WERI-Rb-1 (cell line): ENCODE measurements around the gene GPR78.
A peak's percentile ranks its signal among the peaks of the same experiment; 100 is the strongest.

Experiments used
- DNase-seq: peaks from one replicate; pipeline ENCODE4 v3.0.0-alpha.2; 2020
- H3K27ac ChIP-seq: fragments of 250-450 bp; sonication (Bioruptor Pico); 2 replicates; pipeline ENCODE4 v1.5.1; 2020; ENCODE audit warnings: mild to moderate bottlenecking, moderate library complexity
- H3K27me3 ChIP-seq: fragments of 250-450 bp; sonication (Bioruptor Pico); 2 replicates; pipeline ENCODE4 v1.5.1; 2021; ENCODE audit warnings: mild to moderate bottlenecking, low read depth, moderate library complexity; ENCODE audit not compliant: insufficient read depth, severe bottlenecking
- H3K36me3 ChIP-seq: fragments of 250-450 bp; sonication (Bioruptor Pico); 2 replicates; pipeline ENCODE4 v1.5.1; 2020; ENCODE audit warnings: mild to moderate bottlenecking, moderate library complexity
- H3K4me3 ChIP-seq: 2 replicates; pipeline ENCODE4 v1.5.1; 2011; ENCODE audit warnings: low read depth, mild to moderate bottlenecking, control low read depth, low read length
- H3K9me3 ChIP-seq: fragments of 250-450 bp; sonication (Bioruptor Pico); 2 replicates; pipeline ENCODE4 v1.5.1; 2021; ENCODE audit warnings: mild to moderate bottlenecking, moderate library complexity; ENCODE audit not compliant: severe bottlenecking
- CTCF ChIP-seq: IDR thresholded peaks from 2 replicates; pipeline ENCODE4 v1.5.1; 2011; ENCODE audit warnings: low read depth, mild to moderate bottlenecking, control low read depth, inconsistent platforms, low read length

Gene GPR78

DNA sequence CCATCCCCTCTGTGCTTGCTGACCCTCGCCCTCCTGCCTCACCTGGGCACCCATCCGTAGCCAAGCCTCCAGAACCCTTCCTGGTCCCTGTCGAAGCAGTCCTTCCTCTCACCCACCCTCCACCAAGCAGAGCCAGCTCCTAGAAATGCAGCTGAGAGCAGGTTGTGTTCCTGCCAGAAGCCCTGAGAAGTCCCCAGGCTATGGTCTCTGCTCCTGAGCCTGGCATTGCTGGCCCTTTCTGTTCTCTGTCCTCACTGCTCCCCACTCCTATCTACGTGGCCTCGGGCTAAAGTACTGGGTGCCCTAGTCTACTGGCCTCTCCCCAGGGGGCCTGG lies 10.3 kb downstream of the GPR78 start:
- Histone ChIP-seq H3K27ac (no peak overlapping the region), H3K36me3 (no peaks in the 10 kb centered on the region), H3K9me3 (no peaks in the 10 kb centered on the region), H3K27me3 (peaks cover 25% of the 10 kb centered on the region), H3K4me3 (no peak overlapping the region)
- no peak for TF ChIP-seq CTCF
- DNase-seq = no peak

GRCh38 chr4:8591114-8591513 lies 10.9 kb downstream of the GPR78 start:
- DNase-seq = no peak
- H3K9me3 ChIP-seq = no peaks in the 10 kb centered on the region
- no peaks in the 10 kb centered on the region for H3K36me3 ChIP-seq
- no peak for TF ChIP-seq CTCF
- H3K27ac ChIP-seq = no peak overlapping the region
- no peak overlapping the region for H3K4me3 ChIP-seq
- H3K27me3 ChIP-seq = peaks cover 25% of the 10 kb centered on the region

- peak; percentile 34 for DNase-seq
- H3K27me3 ChIP-seq = peaks cover 25% of the 10 kb centered on the region
- no peak overlapping the region for H3K4me3 ChIP-seq
- TF ChIP-seq CTCF = no peak
- no peak overlapping the region for H3K27ac ChIP-seq
- H3K9me3 ChIP-seq = no peaks in the 10 kb centered on the region
- H3K36me3 ChIP-seq = no peaks in the 10 kb centered on the region
These were observed 11.6 kb downstream of the GPR78 start for GRCh38 chr4:8591626-8592365.

DNA sequence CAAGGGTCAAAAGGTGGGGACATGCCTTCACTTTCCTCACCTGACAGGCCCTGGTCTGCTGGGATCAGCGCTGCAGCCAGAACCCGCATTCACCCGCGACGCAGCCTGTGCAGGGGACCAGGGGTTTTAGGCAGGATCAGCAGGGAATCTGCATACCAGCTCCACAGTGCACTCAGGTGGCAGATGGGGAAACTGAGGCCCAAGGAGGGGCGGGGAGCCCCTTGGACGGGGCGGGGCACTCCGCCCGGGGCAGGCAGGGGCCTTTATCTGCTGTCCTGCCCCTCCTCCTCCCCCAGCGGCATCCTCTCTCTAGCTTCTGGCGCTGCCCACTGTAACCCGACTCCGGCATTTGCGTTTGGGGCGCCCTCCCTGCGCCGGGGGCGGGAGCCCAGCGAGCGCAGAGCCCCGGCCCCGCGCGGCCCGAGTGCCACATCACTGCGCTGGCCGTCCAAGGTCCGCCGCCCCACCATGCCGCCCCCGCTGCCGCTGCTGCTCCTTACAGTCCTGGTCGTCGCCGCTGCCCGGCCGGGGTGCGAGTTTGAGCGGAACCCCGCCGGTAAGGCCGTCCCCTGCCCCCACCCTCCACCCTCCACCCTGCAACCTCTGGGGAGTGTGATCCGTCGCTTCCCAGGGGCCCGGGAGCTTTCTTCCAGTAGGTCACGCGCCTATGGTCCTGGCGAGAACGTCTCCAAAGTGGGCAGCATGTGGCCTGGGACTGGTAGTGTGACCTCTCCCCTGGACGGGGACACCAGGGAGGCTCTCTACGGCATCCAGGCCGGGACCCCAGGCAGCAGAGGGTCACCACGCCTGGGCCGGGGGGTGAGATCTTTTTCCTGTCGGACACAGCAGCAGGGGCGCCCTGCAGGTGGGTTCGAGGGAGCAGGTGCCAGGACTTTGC lies 12.4 kb downstream of the GPR78 start, which contains the start of gene CPZ:
CPZ (plus strand) TSS at position 400 of the 898 bp plus-strand sequence; CDS start at position 469, 69 bp downstream.
- Histone ChIP-seq H3K27ac (no peak within 1 kb of the TSS), H3K27me3 (peaks cover 21% of the 10 kb centered on the region), H3K36me3 (no peaks in the 10 kb centered on the region), H3K9me3 (no peaks in the 10 kb centered on the region), H3K4me3 (peak within 1 kb of the TSS; percentile 9; the same call in 1 of the 2 replicates)
- TF ChIP-seq CTCF = no peak
- peak; percentile 30 for DNase-seq

DNA sequence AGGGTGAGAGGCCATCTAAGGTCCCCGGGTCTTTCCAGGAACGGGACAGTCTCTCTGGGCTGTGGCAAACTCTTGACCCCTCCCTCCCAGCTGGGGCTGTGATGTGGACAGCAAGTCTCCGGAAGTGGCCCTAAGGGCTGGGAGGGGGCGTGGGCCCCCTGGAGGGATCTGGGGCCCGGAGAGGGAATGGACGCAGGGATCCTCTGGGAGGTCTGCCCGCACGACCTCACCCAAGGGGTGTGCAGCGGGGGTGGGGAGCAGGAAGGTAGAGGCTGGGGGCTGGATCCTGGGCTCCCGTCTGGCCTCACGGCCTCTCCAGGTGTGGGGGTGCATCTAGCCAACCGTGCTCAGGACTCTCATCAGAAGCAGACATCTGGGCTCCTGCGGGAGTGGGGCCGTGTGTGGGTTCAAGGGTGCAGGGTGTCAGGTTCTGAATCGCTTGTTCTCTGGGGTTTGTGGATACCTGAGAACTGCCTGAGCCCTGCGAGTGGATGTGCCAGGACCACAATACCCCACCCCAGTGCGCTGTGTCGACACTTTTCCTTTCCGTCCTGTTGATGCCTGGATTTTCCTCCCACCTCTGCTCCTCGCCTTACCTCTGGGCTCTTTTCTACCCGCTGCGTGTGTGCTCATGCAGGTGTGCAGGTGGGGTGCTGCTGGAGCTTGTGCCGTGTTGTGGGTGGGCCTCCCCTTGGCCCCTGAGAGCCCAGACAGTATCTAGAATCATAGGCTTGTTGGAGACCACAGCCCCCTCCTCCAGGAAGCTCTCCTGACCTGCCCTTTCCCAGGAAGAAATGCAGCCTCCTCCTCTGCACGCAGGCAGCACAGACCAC lies 13.3 kb downstream of the GPR78 start:
- Histone ChIP-seq H3K36me3 (no peaks in the 10 kb centered on the region), H3K4me3 (no peak overlapping the region), H3K27me3 (peaks cover 21% of the 10 kb centered on the region), H3K9me3 (no peaks in the 10 kb centered on the region), H3K27ac (no peak overlapping the region)
- no peak for TF ChIP-seq CTCF
- DNase-seq = no peak
